NK-92 (cell line): Measurements from ENCODE around the gene CCL7.

Experiments used
- DNase-seq: peaks from one replicate; lab custom pipeline; 2025; ENCODE audit not compliant: unreplicated experiment; lab: John Stamatoyannopoulos, UW

CCL7 gene

GRCh38 chr17:34246446-34246845 lies 23.6 kb upstream of the CCL7 start:
- DNase-seq: no peak

DNA sequence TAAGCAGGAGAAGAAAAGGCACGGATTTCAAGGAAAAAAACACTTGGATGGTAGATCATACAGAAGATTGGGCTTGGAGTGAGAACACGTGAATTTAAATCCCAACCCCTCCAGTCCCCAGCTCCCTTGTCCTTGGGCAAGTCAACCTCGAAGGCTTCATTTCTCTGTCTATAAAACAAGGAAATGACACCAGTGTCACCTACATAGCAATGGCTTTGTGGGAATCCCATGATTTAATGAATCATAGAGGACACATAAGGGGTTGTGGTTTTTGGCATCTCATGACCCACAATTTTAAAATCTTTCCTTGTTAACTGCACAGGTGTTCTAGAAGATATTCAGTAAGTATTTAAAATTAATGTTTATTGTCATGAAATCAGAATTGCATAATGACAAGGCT lies 23.1 kb upstream of the CCL7 start:
- DNase-seq: no peak

DNA sequence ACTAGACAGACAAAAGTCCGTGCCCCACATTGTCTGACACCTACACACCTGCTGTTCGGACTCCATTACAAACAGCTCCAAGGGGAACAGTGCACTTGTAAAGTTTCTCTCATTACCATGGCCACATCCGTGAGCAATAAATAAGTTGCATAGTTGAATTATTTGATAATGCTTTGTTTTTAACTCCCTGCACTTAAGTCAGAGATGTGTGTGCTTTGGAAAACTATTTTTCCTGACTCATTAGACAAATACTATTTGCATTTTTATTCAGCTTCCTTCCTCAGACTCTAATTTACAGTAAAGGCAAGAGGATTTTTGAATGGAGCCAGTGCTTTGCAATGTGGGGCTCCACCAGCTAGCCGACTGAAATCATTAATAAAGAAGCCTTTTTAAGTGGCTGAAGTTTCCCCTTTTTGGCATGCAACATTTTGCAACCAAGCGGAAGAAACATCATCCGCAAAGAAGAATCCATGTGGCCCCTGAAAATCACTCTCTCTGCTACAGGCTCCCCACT lies 21.5 kb upstream of the CCL7 start:
- DNase-seq: no peak

- DNase-seq: no peak
These were observed 21.0 kb upstream of the CCL7 start for GRCh38 chr17:34249061-34249460.

GRCh38 chr17:34249478-34249877 lies 20.5 kb upstream of the CCL7 start:
- no peak for DNase-seq

DNA sequence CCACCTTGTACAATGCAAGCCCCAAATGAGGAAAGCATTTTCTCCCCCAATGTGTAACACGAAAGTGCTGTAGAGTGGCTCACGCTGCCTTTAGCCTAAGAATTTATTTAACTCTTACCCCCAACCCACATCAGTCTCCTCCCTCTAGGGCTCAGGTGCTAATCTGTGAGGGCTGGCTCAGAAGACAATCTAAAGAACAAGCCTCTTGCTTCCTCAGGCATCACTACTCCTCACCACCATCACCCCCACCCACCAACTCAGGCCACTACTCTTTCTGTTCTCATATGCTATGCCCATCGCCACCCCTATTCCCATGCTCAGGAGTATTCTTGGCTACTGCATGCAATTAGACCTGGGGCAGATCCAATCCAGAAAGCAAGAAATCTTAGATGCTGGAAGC lies 18.8 kb upstream of the CCL7 start:
- no peak for DNase-seq

DNA sequence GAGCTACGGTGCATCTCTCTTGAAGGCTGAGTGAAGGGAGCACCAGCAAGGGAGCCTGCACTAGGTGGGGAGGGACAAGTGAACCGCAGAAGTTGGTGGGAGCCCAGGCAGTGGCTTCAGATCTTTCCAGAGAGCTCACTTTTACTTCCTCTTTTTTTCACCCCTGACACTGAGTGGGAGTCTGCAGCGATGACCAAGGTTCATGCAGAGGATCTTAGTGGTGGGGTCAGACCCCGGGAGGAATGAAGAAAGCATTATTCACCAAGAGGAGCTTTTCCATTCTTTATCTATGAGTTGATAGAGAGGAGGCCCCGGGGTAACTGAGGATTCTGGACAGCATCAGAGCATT lies 18.0 kb upstream of the CCL7 start:
- DNase-seq: no peak

- no peak for DNase-seq
These were observed 17.4 kb upstream of the CCL7 start for GRCh38 chr17:34252444-34253138.

DNA sequence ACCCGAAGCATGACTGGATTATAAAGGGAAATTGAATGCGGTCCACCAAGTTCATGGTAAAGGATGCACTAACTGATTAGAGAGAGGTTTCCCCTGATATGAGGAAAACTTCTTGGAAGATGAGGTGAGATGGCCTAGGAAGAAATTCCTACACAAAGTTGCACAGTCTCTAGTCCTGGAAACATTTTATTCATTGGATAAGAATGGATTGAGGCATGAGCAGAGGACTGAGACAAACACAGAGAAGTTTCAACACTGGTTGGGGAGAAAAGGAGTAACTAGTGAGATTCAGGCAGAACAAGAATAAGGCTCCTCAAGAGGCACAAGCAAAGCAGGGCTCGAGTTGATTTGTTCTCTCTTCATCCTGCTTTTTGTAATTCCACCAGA lies 16.9 kb upstream of the CCL7 start:
- DNase-seq: no peak

DNA sequence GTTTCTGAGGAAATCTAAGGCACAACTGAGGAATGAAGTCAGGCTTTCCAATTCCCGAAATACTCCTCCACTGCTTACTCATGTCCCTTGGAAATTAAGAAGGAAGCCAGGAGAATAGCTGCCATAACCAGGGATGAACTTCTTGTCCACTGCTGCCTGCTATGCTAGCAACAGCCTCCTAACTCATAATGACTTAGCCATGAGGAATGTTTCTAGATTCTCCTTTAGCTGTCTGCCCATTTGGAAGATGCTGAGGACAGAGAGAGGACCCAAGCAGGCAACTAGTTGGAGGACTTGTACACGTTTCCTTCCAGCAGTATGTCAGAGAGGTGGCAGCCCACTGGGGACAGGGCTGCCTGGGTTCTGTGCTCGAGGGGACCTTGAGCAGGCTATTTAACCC lies 15.9 kb upstream of the CCL7 start:
- no peak for DNase-seq

DNA sequence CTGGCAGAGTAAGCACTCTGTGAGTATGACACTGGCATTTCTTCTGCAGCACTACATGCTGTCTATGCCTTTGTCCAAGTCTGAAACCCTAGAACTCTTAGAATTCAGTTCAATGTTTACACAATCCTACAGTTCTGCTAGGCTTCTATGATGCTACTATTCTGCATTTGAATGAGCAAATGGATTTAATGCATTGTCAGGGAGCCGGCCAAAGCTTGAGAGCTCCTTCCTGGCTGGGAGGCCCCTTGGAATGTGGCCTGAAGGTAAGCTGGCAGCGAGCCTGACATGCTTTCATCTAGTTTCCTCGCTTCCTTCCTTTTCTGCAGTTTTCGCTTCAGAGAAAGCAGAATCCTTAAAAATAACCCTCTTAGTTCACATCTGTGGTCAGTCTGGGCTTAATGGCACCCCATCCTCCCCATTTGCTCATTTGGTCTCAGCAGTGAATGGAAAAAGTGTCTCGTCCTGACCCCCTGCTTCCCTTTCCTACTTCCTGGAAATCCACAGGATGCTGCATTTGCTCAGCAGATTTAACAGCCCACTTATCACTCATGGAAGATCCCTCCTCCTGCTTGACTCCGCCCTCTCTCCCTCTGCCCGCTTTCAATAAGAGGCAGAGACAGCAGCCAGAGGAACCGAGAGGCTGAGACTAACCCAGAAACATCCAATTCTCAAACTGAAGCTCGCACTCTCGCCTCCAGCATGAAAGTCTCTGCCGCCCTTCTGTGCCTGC lies 15.2 kb upstream of the CCL7 start, which contains the start of gene CCL2:
CCL2 (plus strand) TSS at position 635 of the 730 bp plus-strand sequence; CDS start at position 700, 65 bp downstream.
- no peak for DNase-seq

DNA sequence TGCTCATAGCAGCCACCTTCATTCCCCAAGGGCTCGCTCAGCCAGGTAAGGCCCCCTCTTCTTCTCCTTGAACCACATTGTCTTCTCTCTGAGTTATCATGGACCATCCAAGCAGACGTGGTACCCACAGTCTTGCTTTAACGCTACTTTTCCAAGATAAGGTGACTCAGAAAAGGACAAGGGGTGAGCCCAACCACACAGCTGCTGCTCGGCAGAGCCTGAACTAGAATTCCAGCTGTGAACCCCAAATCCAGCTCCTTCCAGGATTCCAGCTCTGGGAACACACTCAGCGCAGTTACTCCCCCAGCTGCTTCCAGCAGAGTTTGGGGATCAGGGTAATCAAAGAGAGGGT lies 14.7 kb upstream of the CCL7 start:
- no peak for DNase-seq

DNA sequence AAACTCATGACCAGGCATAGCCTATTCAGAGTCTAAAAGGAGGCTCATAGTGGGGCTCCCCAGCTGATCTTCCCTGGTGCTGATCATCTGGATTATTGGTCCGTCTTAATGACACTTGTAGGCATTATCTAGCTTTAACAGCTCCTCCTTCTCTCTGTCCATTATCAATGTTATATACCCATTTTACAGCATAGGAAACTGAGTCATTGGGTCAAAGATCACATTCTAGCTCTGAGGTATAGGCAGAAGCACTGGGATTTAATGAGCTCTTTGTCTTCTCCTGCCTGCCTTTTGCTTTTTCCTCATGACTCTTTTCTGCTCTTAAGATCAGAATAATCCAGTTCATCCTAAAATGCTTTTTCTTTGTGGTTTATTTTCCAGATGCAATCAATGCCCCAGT lies 14.2 kb upstream of the CCL7 start:
- no peak for DNase-seq

DNA sequence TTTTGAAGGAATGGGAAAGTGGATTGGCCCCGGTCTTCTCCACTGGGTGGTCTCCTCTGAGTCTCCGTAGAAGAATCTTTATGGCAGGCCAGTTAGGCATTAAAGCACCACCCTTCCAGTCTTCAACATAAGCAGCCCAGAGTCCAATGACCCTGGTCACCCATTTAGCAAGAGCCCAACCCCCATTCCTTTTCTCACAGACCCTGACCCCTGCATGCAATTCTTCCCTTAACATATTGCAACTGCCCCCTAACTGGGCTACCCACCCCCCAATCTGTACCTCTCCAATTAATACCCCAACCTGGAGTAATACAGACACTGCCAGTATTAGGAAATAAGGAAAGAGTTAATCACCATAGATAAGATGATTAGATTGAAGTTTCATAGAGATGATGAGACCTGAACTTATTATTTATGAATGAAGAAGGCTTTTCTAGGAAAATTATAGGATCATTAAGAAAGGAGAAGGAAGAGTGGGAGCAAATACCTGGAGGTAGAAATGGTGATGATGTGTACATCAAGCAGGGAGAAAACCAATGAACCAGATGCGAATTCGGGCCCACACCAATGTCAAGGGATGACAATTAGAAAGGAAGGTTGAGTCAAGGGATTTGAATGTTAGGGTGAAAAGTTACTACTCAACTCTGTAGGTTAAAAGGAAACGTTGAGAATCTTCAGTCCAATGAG lies 12.6 kb upstream of the CCL7 start:
- DNase-seq: no peak

DNA sequence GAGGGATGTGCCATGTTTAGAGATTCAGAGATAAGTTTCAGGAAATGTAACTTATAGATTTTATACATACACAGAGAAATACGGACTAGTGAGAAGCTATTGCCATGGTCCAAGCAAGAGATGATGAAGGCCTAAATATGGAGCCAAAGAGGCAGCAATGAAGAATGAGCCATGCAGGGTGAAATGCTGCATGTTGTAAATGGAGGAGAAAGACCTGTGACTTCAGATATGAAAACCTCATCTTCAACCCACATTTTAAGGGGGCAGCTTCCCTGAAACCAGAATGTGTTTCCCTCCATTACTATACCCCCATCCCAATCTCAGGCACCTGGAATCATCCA lies 12.1 kb upstream of the CCL7 start:
- no peak for DNase-seq

GRCh38 chr17:34259146-34259545 lies 10.9 kb upstream of the CCL7 start:
- no peak for DNase-seq

DNA sequence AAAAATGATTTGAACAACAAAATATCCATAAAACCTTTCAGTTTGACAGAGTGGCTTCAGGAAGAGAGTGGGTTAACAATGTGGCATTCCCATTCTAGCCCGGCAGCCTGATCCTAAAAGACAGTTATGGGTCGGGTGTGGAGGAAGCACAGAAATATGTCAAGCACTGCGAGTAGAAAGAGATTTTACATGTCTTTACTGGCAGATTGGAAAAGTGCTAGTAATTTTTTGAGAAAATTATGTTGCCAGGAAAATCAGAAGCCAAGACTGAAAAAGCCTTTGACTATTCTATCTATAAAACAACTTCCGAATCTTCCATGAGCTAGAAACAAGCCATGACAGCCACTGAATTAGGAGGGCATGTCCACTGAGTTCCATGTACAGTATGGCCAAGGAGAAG lies 9.2 kb upstream of the CCL7 start:
- DNase-seq: no peak

DNA sequence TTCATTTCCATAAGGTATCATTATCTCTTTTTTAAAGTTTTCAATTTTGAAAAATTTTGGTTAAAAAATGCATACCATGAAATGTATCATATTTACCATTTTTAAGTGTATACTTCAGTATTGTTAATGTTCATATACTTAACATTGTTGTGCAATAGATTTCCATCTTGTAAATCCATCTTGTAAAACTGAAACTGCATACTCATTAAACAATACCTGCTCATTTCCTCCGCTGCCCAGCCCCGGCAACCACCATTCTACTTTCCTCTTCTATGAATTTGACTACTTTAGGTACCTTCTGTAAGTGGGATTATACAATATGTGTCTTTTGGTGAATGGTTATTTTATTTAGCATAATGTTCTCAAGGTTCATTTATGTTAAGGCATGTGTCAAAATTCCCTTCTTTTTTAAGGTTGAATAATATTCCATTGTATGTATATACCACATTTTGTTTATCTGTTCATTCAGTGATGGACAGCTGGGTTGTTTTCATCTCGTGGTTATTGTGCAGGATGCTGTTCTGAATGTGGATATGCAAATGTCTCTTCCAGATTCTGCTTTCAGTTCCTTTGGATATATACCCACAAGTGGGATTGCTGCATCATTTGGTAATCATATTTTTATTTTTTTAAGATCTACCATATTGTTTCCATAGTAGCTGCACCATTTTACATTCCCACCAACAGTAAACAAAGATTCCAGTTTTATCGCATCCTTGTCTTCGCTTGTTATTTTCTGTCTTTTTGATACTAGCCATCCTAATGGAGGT lies 8.3 kb upstream of the CCL7 start:
- no peak for DNase-seq

DNA sequence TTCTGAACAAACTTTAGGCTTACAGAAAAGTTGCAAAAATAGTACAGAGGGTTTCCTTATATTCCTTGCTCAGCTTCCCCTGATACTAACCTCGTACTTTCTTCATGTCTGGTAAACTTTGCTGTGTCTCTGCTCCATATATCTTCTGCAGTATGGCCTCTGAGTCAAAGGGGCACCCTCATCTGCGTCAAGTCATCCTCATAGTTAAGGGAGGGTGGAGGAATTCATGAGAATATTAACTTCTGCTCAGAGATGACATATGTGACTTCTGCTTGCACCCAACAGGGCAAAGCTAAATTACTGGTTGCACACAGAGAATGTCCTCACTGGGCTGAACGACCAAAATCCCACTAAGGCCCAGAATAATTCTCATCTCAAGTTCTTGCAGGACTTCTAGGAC lies 4.3 kb upstream of the CCL7 start:
- no peak for DNase-seq

DNA sequence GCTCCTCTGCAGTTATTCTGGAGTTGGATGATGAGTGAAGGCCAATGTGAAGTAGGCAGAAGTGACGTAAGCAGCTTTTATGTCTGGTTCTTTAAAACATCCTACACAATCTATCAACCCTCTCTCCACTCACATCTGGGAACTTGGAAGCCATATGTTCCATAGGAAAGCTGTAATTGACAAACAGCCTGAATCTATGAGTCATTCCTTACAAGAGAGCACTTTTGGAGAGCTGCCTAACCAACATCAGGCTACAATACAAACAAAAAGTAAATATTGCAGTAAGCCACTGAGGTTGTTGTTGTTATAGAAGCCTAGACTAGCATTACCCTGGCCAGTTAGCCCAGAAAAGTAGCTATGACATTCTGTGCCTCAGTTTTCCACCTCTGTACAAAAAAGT lies 5.9 kb downstream of the CCL7 start:
- DNase-seq: no peak

DNA sequence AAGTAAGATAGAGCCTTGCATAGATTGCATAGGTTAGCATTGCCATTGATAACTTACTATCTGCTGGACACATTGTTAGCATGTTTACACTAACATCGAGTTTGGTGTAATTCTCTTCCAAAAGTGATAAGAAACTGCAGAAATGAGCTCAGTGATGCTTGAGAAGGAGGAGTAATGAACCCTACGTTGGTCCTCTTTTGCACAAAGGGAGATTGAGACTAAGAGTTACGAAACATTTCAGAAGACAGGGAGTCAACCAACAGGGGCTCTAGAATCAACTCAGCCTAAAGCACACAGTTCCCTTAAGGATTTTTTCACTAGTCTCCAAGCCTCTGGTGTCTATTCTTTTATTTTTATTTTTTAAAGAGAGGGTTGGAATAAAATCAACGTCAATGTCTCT lies 6.8 kb downstream of the CCL7 start:
- DNase-seq: no peak

- no peak for DNase-seq
These were observed 13.6 kb downstream of the CCL7 start for GRCh38 chr17:34283571-34283970.
